GM18951 (cell line): ENCODE results near the gene LRP1B.
"Not testable (repeated sequence)": the region's sequence is repeated elsewhere in the genome, so short reads cannot be mapped to it uniquely, and the experiment has no call there.

ENCODE experiments used
- POLR2A ChIP-seq: IDR thresholded peaks from 4 replicates; pipeline ENCODE4 v1.6.1; 2011; ENCODE audit warnings: mild to moderate bottlenecking; ENCODE audit not compliant: insufficient read length, insufficient read depth; ENCODE audit errors: extremely low read depth
- in situ Hi-C: fragments of 300-500 bp; cut with MboI; formaldehyde crosslinking; loops from one replicate; pipeline ENCODE4 v1.12.0; 2022; ENCODE audit warnings: low sequenced_read_pairs, mixed read lengths, inconsistent platforms; ENCODE audit not compliant: unreplicated experiment

LRP1B gene

GRCh38 chr2:140552634-140553033 is 1578.2 kb downstream of the LRP1B start:
- in situ Hi-C loops = no loop called here
- no peak for TF ChIP-seq POLR2A

- TF ChIP-seq POLR2A = no peak
- in situ Hi-C loops = no loop called here
Measured at GRCh38 chr2:140551287-140551686, 1579.5 kb downstream of the LRP1B start.

- no peak for TF ChIP-seq POLR2A
- in situ Hi-C loops = no loop called here
Measured at GRCh38 chr2:140550821-140551220, 1580.0 kb downstream of the LRP1B start.

GRCh38 chr2:140544769-140545168 is 1586.0 kb downstream of the LRP1B start:
- in situ Hi-C loops = not testable (repeated sequence)

- TF ChIP-seq POLR2A = no peak
- in situ Hi-C loops = no loop called here
Measured at GRCh38 chr2:140542627-140543026, 1588.2 kb downstream of the LRP1B start.

GRCh38 chr2:140539242-140539875 is 1591.5 kb downstream of the LRP1B start:
- TF ChIP-seq POLR2A = no peak
- in situ Hi-C loops = no loop called here

- no peak for TF ChIP-seq POLR2A
- in situ Hi-C loops = no loop called here
Measured at GRCh38 chr2:140529706-140530105, 1601.1 kb downstream of the LRP1B start.

GRCh38 chr2:140528982-140529381 is 1601.8 kb downstream of the LRP1B start:
- in situ Hi-C loops = no loop called here

GRCh38 chr2:140526575-140526974 is 1604.2 kb downstream of the LRP1B start:
- in situ Hi-C loops = no loop called here
- no peak for TF ChIP-seq POLR2A

More at GRCh38 chr2:140528982-140529381, 1601.8 kb downstream of the LRP1B start:
- TF ChIP-seq POLR2A = no peak

- TF ChIP-seq POLR2A = no peak
- in situ Hi-C loops = no loop called here
Measured at GRCh38 chr2:140512106-140512505, 1618.7 kb downstream of the LRP1B start.

GRCh38 chr2:140509765-140510164 is 1621.1 kb downstream of the LRP1B start:
- no peak for TF ChIP-seq POLR2A
- in situ Hi-C loops = no loop called here

- in situ Hi-C loops = no loop called here
- no peak for TF ChIP-seq POLR2A
Measured at GRCh38 chr2:140508756-140509155, 1622.1 kb downstream of the LRP1B start.

- no peak for TF ChIP-seq POLR2A
- in situ Hi-C loops = no loop called here
Measured at GRCh38 chr2:140506606-140507005, 1624.2 kb downstream of the LRP1B start.

GRCh38 chr2:140504601-140505000 is 1626.2 kb downstream of the LRP1B start:
- TF ChIP-seq POLR2A = no peak

More at GRCh38 chr2:140504601-140505000, 1626.2 kb downstream of the LRP1B start:
- in situ Hi-C loops = no loop called here
